PFSK-1 (cell line): ENCODE results near the gene NENF.

Experiments
- FOXP2 ChIP-seq: optimal IDR thresholded peaks from 2 replicates; pipeline ENCODE3; 2011; ENCODE audit warnings: borderline replicate concordance, control low read depth, inconsistent platforms; ENCODE audit not compliant: insufficient read depth; ENCODE audit errors: extremely low read length, extremely low read depth
- POLR2AphosphoS5 ChIP-seq: IDR thresholded peaks from 2 replicates; pipeline ENCODE4 v1.6.1; 2012; ENCODE audit warnings: low read depth, mild to moderate bottlenecking, control low read depth, low read length, moderate library complexity
- REST ChIP-seq, 2 experiments: IDR thresholded peaks; 2 replicates each; pipeline versions ENCODE4 v1.6.1 to v1.8.0; 2011 to 2012; ENCODE audit warnings: low read depth in 2 of 2, low read length in 2 of 2, control low read depth in 1 of 2, inconsistent platforms in 1 of 2, mild to moderate bottlenecking in 1 of 2, moderate library complexity in 1 of 2; ENCODE audit not compliant: insufficient read depth in 1 of 2
- SIN3A ChIP-seq: IDR thresholded peaks from 2 replicates; pipeline ENCODE4 v1.6.1; 2012; ENCODE audit warnings: mild to moderate bottlenecking, low read length, moderate library complexity, borderline replicate concordance; ENCODE audit not compliant: insufficient read depth
- TAF1 ChIP-seq: IDR thresholded peaks from 2 replicates; pipeline ENCODE4 v1.6.1; 2012; ENCODE audit warnings: low read length, control low read depth, borderline replicate concordance; ENCODE audit not compliant: insufficient read depth

NENF gene

GRCh38 chr1:212397171-212397570 is 35.5 kb upstream of the NENF start:
- no peak for TF ChIP-seq TAF1
- no peak for TF ChIP-seq REST (IDR thresholded peaks at IDR 0.05; ENCODE audit: insufficient read depth in 1 of 2, low read depth in 2 of 2, low read length in 2 of 2)
- no peak for TF ChIP-seq FOXP2
- TF ChIP-seq SIN3A = no peak
- TF ChIP-seq POLR2AphosphoS5 = no peak

- TF ChIP-seq FOXP2 (no peak), REST (IDR thresholded peaks at IDR 0.05; ENCODE audit: insufficient read depth in 1 of 2, low read depth in 2 of 2, low read length in 2 of 2) (no peak), TAF1 (no peak), POLR2AphosphoS5 (no peak), SIN3A (no peak)
Measured at GRCh38 chr1:212401042-212401441, 31.7 kb upstream of the NENF start.

GRCh38 chr1:212401838-212402582 is 30.7 kb upstream of the NENF start:
- TF ChIP-seq TAF1 (no peak), SIN3A (no peak), FOXP2 (no peak)

GRCh38 chr1:212402666-212403321 is 29.9 kb upstream of the NENF start:
- TF ChIP-seq TAF1 (no peak), REST (IDR thresholded peaks at IDR 0.05; ENCODE audit: insufficient read depth in 1 of 2, low read depth in 2 of 2, low read length in 2 of 2) (no peak), POLR2AphosphoS5 (no peak), FOXP2 (no peak), SIN3A (no peak)

GRCh38 chr1:212410231-212410820 is 22.4 kb upstream of the NENF start:
- TF ChIP-seq REST (IDR thresholded peaks at IDR 0.05; ENCODE audit: insufficient read depth in 1 of 2, low read depth in 2 of 2, low read length in 2 of 2) (no peak), FOXP2 (no peak), TAF1 (no peak)
